GM18517 (cell line): ENCODE results near the gene SRSF8.
"Not testable (repeated sequence)": the region's sequence is repeated elsewhere in the genome, so short reads cannot be mapped to it uniquely, and the experiment has no call there.

Experiments
- ATAC-seq: cut with Tn5 transposase; IDR thresholded peaks from one replicate; pipeline ENCODE4 v1.9.1; 2021; ENCODE audit warnings: mild to moderate bottlenecking, moderate library complexity; ENCODE audit not compliant: unreplicated experiment

The SRSF8 gene

GRCh38 chr11:95093548-95093947, 26.8 kb downstream of the SRSF8 start:
- ATAC-seq, result no peak

GRCh38 chr11:95095858-95096587, 29.3 kb downstream of the SRSF8 start:
- peak; percentile 93 for ATAC-seq

DNA sequence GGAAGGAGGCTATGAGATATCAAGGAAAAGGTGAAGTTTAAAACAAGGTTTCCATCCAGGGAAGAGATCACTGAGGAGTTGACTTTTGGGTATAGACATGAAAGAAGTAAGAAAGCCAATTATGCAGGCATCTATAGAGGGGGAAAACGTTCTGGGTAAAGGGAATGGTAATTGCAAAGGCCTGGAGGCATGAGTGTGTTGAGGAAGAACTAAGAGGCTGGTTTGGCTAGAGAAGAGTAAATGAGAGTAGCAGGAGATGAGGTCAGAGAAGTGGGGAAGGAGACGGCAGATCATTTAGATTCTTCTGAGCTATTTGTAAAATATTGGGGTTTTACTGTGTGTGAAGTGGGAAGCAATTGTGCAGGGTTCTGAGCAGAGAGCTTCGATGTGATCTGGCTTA, 30.5 kb downstream of the SRSF8 start:
- ATAC-seq, result no peak

DNA sequence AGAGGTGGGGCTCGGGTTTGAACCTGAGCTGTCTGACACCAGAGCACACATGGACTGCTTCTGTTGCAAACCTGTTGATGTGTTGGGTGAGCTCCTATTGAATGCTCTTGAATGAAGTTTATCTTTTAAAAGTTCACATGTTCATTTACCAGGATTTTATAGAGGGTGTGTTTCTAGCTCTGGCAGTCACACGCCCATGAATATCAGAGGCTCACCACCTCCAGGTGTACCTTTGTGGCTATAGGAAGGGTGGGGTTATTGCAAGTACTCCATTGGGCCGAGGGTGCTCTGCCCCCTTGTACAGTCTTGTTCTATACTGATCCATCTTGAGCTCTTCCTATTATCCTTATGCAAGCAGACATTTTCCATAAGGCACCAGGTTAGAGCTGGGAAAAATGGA, 32.1 kb downstream of the SRSF8 start:
- no peak for ATAC-seq

GRCh38 chr11:95100191-95100648, 33.5 kb downstream of the SRSF8 start:
- ATAC-seq, result no peak

- ATAC-seq, result no peak
Measured at GRCh38 chr11:95100856-95101507, 34.3 kb downstream of the SRSF8 start.

DNA sequence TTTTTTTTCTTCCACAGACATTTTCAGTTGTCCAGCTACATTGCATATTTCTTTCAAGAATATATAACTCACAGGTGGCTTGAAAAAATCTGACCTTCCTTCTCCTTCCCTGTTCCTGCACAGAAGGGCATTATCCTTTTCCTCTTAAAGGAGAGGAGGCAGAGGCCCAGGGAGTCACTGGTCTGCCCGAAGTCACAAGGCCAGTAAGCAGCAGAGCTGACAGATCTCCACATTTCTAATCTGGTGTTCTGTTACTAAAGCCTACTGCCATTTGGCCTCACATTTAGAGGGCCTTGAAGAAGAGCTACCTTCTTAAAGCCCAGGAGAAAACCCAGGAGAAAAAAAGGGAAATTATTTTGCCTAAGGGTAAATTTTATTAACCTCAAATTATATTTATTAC, 35.2 kb downstream of the SRSF8 start:
- no peak for ATAC-seq

GRCh38 chr11:95102733-95103132, 36.0 kb downstream of the SRSF8 start:
- no peak for ATAC-seq

DNA sequence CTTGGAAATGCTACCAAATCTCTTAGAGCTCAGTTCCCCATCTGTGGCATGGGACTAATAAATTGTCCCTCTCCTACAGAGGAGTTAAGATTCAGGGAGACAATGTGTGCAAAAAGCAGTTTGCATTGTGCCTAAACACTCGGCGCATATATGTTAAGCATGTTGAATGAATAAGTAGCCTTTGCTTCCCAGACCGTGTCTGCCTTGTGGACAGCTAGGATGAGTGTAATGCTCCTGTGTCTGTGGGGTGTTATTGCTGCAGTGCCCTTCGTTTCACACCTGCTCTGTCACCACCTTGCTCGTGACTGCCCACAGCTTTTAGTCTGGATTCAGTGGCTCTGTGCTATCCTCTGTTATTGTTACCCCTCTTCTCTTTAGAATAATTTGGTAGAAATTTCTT, 37.0 kb downstream of the SRSF8 start:
- ATAC-seq, result no peak

DNA sequence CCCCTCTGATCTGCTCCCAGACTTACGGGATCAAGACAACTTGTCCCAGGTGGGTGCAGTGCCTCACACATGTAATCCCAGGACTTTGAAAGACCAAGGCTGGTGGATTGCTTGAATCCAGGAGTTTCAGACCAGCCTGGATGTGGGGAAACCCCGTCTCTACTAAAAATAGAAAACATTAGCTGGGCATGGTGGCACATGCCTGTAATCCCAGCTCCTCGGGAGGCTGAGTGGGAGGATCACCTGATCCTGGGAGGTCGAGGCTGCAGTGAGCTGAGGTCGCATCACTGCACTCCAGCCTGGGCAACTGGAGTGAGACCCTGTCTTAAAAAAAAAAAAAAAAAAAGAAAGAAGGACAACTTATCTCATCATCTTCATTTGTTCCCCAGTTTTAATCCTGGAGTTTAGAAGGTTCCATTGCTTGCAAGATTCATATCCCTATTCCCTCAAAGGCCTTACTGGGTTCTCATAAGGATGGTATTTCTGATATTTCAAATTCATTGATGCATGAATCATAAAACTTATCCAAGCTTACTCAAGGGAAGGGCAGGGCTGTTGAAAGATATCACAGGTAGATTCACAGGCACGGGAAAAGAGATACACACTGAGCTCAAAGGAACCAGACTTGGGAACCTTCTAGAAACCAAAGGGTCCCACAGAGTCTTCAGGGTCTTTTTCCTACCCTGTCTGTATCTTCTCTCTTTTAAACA, 37.6 kb downstream of the SRSF8 start:
- ATAC-seq, result no peak

DNA sequence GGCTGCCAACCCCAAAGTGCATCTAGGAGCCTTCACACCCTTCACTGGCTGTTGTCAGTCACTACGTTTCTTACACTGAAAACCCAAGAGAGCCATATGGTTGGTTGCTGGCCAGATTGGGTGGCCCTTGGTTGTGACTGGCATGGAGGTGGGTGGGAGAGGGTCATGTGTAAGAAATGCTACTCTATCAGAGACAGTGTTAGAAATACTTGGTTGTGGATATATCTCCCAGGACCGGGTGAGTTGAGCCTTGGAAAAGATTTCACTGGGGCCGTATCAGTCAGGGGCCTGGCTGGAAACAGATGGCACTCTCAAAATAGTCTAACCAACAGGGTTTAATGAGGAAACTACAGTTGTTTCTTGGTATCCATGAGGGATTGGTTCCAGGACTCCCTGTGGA, 38.1 kb downstream of the SRSF8 start:
- ATAC-seq, result no peak

DNA sequence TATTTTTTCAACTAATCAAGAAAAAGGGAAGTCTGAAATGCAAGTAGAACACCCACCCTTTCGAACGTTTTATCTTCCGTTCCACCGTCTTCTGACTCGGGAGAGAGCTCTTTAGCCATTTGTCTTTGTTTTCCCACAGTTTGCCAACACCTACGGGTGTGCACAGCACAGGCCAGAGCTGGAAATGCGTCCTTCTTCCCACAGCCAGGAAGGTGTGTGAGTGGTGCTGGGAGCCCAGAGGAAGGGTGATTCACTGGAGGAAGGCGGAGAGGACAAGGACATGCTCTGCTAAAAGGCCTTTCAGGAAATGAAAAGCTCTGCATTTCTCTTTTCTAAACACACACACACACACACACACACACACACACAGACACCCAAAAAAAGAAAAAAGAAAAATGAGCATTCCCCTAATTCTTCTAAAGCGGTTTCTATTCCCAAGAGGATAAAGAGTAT, 41.5 kb downstream of the SRSF8 start:
- ATAC-seq, result no peak

DNA sequence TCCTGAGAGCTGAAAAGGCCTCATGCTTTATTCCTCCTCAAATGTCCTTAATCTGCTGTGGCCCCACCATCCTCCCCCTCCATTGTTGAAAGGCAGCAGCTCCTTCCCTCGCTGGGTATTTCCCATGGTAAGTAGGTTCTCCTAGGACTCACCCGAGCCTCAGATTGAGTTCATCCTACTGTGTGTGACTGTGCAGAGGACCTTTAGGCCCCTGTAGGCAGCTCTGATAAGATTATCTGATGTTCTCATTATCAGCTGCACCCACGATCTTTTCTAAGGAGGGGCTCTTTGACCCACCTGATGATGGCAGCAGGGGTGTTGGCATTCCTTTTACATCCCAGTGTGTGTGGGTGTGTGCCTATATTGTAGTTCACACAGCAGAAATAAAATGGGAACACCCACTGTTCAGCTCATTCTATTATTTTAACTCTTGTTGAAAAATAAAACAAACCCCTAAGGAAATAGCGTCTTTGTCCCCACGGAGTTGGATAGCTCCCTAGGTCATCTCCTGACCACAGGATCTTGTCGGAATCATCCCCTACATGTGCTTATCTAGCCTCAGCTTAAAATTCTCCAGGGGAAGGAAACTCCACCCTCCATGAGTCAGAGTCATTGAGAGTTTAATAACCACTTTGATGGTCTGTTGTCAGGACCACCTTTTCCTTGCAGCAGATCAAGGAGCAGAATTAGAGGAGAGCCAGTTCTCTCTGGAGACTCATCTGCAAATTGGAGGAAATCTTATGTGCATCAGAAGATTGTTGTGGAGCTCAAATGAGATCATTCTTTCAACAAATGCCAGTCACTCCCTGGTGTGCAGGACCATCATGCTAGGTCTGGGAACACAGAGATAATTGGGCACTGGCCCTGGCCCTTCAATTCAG, 42.2 kb downstream of the SRSF8 start:
- ATAC-seq, result no peak

- ATAC-seq, result not testable (repeated sequence)
Measured at GRCh38 chr11:95111471-95111870, 44.8 kb downstream of the SRSF8 start.

DNA sequence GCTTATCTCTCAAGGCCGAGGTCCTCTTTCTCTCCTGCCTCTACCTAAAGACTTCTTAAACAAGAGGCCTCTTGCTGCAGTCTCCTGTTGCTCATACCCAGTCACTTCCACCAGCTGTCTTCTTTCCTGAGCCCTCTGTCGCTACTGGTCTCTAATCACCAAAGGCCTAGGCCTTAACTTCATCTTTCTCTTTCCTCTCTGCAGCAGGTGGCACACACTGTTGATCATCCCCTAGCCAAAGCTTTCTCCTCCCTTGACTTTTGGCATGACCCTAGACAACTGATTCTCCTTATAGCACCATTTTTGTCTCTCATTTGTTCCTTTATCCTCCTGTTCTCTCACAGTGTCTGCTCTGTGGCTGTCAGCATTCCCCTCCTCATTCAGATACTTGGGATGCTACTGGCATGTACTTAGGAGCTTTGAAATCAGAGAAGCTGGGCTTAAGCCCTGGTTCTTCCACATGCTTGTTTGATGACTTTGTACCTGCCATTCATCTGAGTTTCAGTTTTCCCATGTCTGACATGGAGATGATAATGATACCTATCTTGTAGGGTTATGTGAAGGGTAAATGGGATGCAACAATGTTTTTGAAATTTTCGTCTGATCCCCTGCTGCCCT, 45.3 kb downstream of the SRSF8 start:
- ATAC-seq, result no peak

DNA sequence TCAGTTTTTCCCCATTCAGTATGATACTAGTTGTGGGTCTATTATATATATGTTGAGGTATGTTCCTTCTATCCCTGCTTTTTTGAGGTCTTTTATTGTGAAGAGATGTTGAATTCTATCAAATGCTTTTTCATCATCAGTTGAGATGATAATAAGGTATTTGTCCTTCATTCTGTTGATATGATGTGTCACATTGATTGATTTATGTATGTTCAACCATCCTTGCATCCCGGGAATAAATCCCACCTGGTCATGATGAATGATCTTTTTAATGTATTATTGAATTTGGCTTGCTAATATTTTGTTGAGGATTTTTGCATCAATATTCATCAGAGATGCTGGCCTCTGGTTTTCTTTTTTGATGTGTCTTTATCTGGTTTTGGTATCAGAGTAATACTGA, 48.9 kb downstream of the SRSF8 start:
- ATAC-seq, result no peak

DNA sequence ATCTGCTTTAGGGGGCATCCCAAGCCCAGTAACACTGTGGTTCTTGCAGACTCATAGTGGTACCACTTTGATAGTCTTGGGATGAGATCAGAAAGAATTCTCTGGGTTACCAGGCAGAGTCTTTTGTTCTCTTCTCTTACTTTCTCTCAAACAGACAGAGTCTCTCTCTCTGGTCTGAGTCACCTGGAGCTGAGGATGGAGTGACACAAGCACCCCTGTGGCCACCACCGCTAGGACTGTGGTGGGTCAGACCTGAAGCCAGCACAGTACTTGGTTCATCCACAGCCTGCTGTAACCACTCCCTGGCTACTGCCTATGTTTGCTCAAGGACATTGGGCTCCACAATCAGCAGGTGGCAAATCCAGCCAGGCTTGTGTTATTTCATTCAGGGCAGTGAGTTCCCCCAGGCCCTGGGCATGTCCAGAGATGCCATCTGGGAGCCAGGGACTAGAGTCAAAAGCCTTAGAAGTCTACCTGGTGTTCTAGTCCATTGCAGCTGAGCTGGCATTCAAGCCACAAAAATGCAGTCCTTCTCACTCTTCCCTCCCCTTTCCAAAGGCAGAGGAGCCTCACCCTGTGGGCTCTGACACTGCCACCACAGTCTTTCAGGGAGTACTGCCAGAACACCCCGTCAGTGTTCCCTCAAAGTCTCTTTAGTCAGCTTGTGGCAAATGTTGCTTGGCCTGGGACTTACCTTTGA, 52.8 kb downstream of the SRSF8 start:
- ATAC-seq, result no peak
